ENCODE measurements around the gene CYB561. TPM values are rescaled to one million over a fixed set of nuclear protein-coding genes. Genes with fewer than 3 reads are reported as not detected.

Gene CYB561
- total and polyA plus RNA-seq, 2 experiments from 2014 or later, result 7.4 to 21.5 TPM

DNA sequence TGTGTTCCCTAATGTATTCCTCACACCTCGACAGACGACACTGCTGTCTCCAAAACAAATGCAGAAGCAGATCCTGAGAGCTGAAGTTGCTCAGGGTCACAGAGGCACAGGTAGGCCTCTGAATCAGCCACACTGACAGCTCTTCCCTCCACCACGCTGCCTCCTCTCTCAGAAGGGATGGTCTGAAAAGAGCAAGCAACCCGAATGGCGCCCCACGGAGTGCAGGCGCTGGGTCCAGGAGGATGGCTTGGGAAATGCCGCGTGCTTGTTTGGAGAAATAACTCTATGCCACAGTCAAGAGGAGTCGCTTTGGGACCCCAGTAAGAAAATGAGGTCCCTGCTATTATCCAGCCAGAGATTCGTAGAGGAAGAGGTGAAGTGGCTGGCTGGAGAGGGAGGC lies 15.9 kb downstream of the CYB561 start:
- Histone ChIP-seq H3K9me3 (ENCODE audit: low read depth) (no peaks in the 10 kb centered on the region), H3K27me3 (no peaks in the 10 kb centered on the region), H3K4me1 (ENCODE audit: low read depth) (peaks cover 5% of the 10 kb centered on the region), H3K4me3 (no peak overlapping the region), H3K36me3 (peaks cover 5% of the 10 kb centered on the region), H3K27ac (peak overlapping the region; percentile 12)
- DNase-seq (ENCODE audit: low read depth in 1 of 2, low spot score in 1 of 2), result no peak
- TF ChIP-seq, protein P1, sequence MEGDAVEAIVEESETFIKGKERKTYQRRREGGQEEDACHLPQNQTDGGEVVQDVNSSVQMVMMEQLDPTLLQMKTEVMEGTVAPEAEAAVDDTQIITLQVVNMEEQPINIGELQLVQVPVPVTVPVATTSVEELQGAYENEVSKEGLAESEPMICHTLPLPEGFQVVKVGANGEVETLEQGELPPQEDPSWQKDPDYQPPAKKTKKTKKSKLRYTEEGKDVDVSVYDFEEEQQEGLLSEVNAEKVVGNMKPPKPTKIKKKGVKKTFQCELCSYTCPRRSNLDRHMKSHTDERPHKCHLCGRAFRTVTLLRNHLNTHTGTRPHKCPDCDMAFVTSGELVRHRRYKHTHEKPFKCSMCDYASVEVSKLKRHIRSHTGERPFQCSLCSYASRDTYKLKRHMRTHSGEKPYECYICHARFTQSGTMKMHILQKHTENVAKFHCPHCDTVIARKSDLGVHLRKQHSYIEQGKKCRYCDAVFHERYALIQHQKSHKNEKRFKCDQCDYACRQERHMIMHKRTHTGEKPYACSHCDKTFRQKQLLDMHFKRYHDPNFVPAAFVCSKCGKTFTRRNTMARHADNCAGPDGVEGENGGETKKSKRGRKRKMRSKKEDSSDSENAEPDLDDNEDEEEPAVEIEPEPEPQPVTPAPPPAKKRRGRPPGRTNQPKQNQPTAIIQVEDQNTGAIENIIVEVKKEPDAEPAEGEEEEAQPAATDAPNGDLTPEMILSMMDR (IDR thresholded peaks at IDR 0.05; ENCODE audit: low read depth, low read length), result no peak

DNA sequence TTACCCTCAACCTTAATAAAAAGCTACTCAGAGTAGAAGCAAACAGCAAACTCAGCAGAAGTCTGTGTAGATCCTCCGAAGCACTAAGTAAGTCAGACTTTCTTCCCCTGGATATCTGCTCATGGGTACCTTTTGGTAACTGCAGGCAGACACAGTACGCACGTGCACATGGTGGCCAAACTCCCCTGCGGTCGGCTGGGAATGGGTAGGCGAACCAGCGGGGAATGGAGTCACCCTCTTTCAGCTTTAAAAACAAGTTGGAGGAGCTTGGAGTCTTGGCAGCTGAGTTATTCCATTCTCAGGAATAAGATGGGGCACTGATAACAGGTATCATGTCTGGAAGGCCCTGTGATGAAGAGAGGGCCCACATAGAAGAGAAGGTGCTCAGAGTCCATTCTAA lies 16.3 kb downstream of the CYB561 start:
- no peak for DNase-seq (ENCODE audit: low read depth in 1 of 2, low spot score in 1 of 2)

DNA sequence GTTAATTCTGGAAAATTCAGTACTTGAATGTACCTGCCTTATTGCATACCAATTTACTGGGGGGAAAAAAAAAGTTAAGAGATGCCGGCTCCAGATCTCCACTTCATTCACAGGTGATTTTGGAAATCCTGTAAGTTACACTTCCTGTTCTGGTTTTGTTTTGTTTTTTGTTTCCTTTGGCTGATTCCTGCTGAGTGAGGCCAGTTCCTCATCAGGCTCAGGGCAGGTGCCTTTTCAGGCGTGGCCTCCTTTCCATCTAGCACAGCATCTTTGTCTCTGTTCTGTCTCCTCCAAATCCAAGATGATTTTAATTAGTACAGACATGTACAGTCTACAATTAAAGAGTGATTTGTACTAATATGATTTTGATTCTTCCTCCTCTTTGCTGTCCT lies 19.2 kb downstream of the CYB561 start:
- DNase-seq (ENCODE audit: low read depth in 1 of 2, low spot score in 1 of 2), result no peak
- TF ChIP-seq, protein P1 (IDR thresholded peaks at IDR 0.05; ENCODE audit: low read depth, low read length), result no peak
- peaks cover 5% of the 10 kb centered on the region for H3K36me3 ChIP-seq
- no peak overlapping the region for H3K4me3 ChIP-seq
- no peaks in the 10 kb centered on the region for H3K27me3 ChIP-seq
- no peak overlapping the region for H3K27ac ChIP-seq
- peaks cover 5% of the 10 kb centered on the region for H3K4me1 ChIP-seq (ENCODE audit: low read depth)
- no peaks in the 10 kb centered on the region for H3K9me3 ChIP-seq (ENCODE audit: low read depth)

More for the DNA sequence above, 16.3 kb downstream of the CYB561 start:
- H3K27me3 ChIP-seq, result no peaks in the 10 kb centered on the region
- H3K27ac ChIP-seq, result peak overlapping the region; percentile 12
- peaks cover 5% of the 10 kb centered on the region for H3K36me3 ChIP-seq
- H3K9me3 ChIP-seq (ENCODE audit: low read depth), result no peaks in the 10 kb centered on the region
- TF ChIP-seq, protein P1 (IDR thresholded peaks at IDR 0.05; ENCODE audit: low read depth, low read length), result no peak
- no peak overlapping the region for H3K4me3 ChIP-seq
- H3K4me1 ChIP-seq (ENCODE audit: low read depth), result peaks cover 5% of the 10 kb centered on the region

DNA sequence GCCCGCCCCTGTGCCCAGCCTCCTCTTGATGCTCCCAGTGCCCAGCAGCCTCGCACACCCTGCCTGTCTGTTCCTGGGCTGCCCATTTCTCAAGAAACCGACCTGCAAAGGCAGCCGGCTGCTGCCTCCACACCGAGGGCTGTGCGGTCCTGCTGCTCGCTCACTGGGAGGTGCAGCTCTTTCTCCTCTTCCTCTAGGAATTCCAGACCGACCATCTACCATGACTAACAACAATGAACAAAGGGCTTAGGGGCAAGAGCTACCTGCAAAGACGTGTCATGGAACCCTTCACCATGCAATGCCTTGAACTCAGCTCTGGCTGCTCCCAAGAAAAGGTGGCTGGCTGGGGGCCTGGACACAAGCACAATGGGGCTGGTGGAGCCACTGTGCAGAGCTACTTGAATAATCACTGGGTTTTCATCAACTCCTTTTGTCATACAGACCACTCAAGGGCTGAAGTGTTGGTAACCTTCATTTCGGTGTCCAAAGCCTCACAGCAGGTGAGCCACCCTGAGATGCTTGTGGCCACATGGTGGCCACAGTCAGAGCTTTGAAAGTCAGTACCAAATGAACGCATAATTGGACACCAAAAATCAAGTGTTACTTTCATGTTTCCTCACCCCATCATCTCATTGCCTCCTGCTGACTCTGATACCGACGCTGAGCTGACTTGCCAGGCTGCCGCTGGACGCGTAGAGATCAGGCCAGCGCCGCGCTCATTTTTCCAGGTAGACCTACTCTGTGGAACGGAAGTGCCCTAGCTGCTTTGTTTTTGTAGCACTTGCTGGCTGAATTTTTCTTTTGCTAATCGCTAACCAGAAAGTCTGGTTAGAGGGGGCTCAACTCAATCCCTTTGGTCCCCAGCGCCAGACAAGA lies 19.8 kb downstream of the CYB561 start:
- H3K27me3 ChIP-seq, result no peaks in the 10 kb centered on the region
- no peaks in the 10 kb centered on the region for H3K4me1 ChIP-seq (ENCODE audit: low read depth)
- DNase-seq (ENCODE audit: low read depth in 1 of 2, low spot score in 1 of 2), result no peak
- no peak overlapping the region for H3K4me3 ChIP-seq
- H3K27ac ChIP-seq, result no peak overlapping the region
- TF ChIP-seq, protein P1 (IDR thresholded peaks at IDR 0.05; ENCODE audit: low read depth, low read length), result no peak
- H3K36me3 ChIP-seq, result peaks cover 11% of the 10 kb centered on the region
- no peaks in the 10 kb centered on the region for H3K9me3 ChIP-seq (ENCODE audit: low read depth)

DNA sequence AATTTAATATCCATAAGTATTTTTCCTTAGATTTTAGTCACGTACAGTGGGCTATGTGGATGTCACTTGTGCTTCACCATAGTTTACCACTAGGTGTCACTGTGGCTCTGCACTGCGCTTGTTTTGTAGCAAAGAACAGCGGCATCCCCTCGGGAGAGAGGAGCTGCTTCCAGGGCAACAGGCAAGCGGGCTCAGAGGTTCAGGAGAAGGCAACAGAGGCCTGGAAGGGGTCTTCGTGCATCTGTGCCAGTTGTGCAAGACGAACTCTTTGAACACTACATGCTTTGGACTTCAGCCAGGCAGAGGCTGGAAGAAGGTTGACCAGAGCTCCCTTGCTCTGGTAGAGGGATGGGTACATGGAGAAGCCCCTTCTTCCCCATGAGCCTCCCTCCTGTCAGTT lies 20.6 kb downstream of the CYB561 start:
- Histone ChIP-seq H3K4me3 (no peak overlapping the region), H3K27ac (no peak overlapping the region), H3K36me3 (peaks cover 17% of the 10 kb centered on the region), H3K4me1 (ENCODE audit: low read depth) (no peaks in the 10 kb centered on the region), H3K9me3 (ENCODE audit: low read depth) (no peaks in the 10 kb centered on the region), H3K27me3 (no peaks in the 10 kb centered on the region)
- TF ChIP-seq, protein P1 (IDR thresholded peaks at IDR 0.05; ENCODE audit: low read depth, low read length), result peak; percentile 92
- peak; percentile 84 to 91 for DNase-seq (ENCODE audit: low read depth in 1 of 2, low spot score in 1 of 2)

Data from cardiac muscle cell (in vitro differentiated cells and primary cell).